ENCODE results near the gene PTPRS.

PTPRS gene

DNA sequence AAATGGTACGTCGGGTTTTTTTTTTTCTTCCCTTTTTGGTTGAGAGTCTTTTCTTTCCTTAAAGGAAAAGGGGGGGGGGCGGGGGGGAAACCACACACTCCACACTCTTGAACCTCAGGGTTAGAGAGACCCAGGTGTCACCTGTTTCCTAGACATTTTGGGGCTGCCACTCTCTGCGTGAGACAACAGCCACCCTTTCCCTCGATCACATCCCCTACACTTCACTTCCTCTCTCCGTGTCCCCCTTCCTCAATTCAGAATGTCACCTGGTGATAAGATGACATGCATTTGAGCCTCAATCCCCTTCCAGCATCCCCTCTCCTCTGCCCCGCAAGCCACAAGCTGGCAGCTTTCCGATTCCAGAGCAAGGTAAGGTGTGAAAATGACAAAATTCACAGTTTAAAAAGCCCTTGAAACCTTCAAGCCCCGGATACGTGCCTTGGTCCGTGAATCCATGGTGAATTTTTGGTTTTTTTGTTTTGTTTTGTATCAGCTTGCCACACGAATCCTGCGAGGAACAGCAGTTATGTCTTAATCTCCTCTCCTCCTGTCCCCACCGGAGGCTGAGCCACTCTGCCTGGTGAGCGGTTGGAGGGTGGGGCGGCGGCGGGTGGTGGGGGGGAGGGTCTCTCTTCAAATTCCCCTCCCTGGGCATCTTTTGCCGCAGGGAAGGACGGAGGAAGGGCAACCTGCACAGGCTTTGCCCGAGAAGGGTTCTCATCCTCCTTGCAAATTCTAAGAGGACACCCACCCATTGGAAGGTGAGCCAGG lies 4.2 kb downstream of the PTPRS start:
- DNase-seq (ENCODE audit: low spot score), result no peak
- ChIA-PET POLR2A (ENCODE audit: low non-redundant PET) (no interaction called here), CTCF (interaction anchor here (0.6 kb wide), 1 partner anchor 609 kb away, joined by 5 read pairs; no protein-coding TSS in a partner anchor)
- TF ChIP-seq, protein P1, sequence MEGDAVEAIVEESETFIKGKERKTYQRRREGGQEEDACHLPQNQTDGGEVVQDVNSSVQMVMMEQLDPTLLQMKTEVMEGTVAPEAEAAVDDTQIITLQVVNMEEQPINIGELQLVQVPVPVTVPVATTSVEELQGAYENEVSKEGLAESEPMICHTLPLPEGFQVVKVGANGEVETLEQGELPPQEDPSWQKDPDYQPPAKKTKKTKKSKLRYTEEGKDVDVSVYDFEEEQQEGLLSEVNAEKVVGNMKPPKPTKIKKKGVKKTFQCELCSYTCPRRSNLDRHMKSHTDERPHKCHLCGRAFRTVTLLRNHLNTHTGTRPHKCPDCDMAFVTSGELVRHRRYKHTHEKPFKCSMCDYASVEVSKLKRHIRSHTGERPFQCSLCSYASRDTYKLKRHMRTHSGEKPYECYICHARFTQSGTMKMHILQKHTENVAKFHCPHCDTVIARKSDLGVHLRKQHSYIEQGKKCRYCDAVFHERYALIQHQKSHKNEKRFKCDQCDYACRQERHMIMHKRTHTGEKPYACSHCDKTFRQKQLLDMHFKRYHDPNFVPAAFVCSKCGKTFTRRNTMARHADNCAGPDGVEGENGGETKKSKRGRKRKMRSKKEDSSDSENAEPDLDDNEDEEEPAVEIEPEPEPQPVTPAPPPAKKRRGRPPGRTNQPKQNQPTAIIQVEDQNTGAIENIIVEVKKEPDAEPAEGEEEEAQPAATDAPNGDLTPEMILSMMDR (conservative IDR thresholded peaks at IDR 0.05; ENCODE audit: low read depth), result no peak
- H3K27ac ChIP-seq, result no peak overlapping the region

GRCh38 chr19:5335593-5335992 lies 5.0 kb downstream of the PTPRS start:
- POLR2A ChIA-PET (ENCODE audit: low non-redundant PET), result no interaction called here
- CTCF ChIA-PET, result no interaction called here
- no peak for DNase-seq (ENCODE audit: low spot score)
- no peak overlapping the region for H3K27ac ChIP-seq
- TF ChIP-seq, protein P1 (conservative IDR thresholded peaks at IDR 0.05; ENCODE audit: low read depth), result no peak

DNA sequence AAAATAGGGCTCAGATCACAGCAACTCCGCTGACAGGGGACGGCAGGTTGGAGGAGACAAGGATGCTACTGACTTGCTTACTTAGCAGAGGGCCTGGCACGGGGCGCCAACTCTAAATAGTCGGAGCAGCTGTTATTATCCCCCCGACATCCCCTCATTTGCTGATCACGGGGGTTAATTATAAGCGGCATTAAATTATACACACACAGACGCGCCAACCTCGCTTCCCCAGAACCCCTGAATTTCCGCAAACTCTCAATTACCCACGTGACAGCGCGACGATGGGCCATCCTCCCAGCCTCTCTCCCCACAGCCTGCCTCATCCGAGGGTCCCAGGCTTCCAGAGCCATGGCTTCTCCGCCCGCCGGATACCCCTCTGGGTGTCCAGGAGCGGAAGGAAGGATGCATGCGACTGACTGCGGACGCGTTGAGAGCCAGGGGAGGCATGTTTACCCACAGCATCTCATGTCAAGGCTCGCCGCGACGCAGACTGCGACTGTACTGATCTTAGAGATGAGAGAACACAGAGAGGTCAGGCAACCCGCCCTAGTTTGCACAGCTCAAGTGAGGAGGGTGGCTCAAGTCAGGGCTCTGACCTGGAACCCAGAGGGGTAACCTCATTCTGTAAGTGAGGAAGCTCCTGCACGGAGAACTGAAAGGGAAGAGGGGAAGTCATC lies 5.7 kb downstream of the PTPRS start:
- TF ChIP-seq, protein P1 (conservative IDR thresholded peaks at IDR 0.05; ENCODE audit: low read depth), result no peak
- CTCF ChIA-PET, result interaction anchor here (0.6 kb wide), 1 partner anchor 93 kb away, joined by 3 read pairs; no protein-coding TSS in a partner anchor
- H3K27ac ChIP-seq, result no peak overlapping the region
- POLR2A ChIA-PET (ENCODE audit: low non-redundant PET), result no interaction called here
- no peak for DNase-seq (ENCODE audit: low spot score)

DNA sequence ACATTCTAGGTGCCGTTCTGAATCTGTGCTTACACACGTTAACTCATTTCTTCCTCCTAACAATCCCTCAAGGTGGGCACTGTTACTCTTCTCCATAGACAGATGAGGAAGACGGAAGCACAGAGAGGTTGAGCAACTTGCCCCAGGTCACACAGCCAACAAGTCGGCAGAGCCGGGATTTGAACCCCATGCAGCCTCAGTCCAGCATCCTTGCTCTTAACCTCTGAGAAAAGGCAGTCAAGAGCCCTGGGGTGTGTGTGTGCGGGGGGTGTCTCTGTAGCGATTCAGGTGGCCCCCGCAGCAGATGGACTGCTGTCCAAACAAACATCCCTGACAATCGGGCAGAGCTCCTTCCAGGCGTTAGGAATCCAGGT lies 6.3 kb downstream of the PTPRS start:
- no peak for DNase-seq (ENCODE audit: low spot score)
- no peak overlapping the region for H3K27ac ChIP-seq
- ChIA-PET POLR2A (ENCODE audit: low non-redundant PET) (no interaction called here), CTCF (interaction anchor here (0.6 kb wide), 1 partner anchor 556 kb away, joined by 4 read pairs; no protein-coding TSS in a partner anchor)
- TF ChIP-seq, protein P1 (conservative IDR thresholded peaks at IDR 0.05; ENCODE audit: low read depth), result no peak

DNA sequence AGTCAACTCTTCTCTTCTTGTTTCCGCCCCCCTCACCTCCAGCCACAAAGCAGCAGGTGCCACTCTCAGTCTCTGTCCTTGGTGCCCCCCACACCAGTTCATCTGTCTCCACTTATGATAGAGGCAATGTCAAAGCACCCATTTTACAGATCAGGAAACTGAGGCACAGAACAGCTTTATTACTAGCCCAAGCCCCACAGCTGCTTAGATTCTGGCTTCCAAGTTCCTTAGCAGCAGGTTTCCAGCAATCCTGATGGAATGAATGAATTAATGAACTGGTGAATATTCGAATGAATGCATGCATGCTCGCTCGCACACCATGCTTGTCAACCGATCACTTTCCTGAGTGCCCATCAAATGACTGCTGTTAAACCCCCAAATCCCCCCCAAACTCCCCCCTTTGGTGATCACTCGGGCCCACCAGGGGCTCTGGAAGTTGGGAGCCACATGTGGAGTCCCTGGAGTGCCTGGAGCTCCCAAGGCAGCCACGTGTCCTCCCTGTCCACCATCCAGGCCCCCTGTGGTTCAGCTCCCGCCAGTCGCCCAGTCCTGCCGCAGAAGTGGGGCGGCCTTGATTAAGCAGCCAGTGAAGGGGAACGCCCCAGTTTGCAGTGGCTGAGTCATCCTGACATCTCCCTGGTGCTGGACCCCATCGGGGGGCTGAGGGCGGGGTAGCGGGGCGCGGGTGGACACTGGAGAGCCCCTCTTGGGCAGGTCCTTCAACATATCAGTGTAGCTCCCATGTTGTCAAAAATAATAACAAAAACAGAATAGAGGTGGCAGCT lies 6.8 kb downstream of the PTPRS start:
- ChIA-PET POLR2A (ENCODE audit: low non-redundant PET) (interaction anchor here (0.7 kb wide), 1 partner anchor 9 kb away, joined by 3 read pairs; no protein-coding TSS in a partner anchor), CTCF (interaction anchor here (0.6 kb wide), 1 partner anchor 555 kb away, joined by 4 read pairs; no protein-coding TSS in a partner anchor)
- no peak for DNase-seq (ENCODE audit: low spot score)

More for the DNA sequence above, 6.8 kb downstream of the PTPRS start:
- H3K27ac ChIP-seq, result no peak overlapping the region
- TF ChIP-seq, protein P1 (conservative IDR thresholded peaks at IDR 0.05; ENCODE audit: low read depth), result no peak
